Dendritic cell treated with granulocyte-macrophage colony-stimulating factor and Interleukin-4, amounts not matched to agents 40 ng/mL and 50 ng/mL, for 4 days (primary cell): Measurements from ENCODE around the gene NRXN2.

ENCODE experiments used
- H3K27ac Mint-ChIP-seq: one replicate; pipeline ENCODE4 v1.8.0; 2022; ENCODE audit warnings: mild to moderate bottlenecking, mixed read lengths
- H3K27me3 Mint-ChIP-seq: one replicate; pipeline ENCODE4 v1.8.0; 2022; ENCODE audit warnings: mild to moderate bottlenecking, mixed read lengths
- H3K36me3 Mint-ChIP-seq: one replicate; pipeline ENCODE4 v1.8.0; 2022; ENCODE audit warnings: low read depth, mixed read lengths
- H3K4me1 Mint-ChIP-seq: one replicate; pipeline ENCODE4 v1.8.0; 2022; ENCODE audit warnings: low read depth, mixed read lengths
- H3K4me3 Mint-ChIP-seq: one replicate; pipeline ENCODE4 v1.8.0; 2022; ENCODE audit warnings: mild to moderate bottlenecking, moderate library complexity, mixed read lengths
- H3K9me3 Mint-ChIP-seq: one replicate; pipeline ENCODE4 v1.8.0; 2022; ENCODE audit warnings: mixed read lengths
- intact Hi-C: fragments of 100-400 bp; cut with micrococcal nuclease; formaldehyde crosslinking; loops from one replicate; pipeline ENCODE4 v1.15.0; 2022

Gene NRXN2

GRCh38 chr11:64723117-64723906, at the start of gene NRXN2:
Gene NRXN2 (minus strand): TSS chr11:64723197. CDS start chr11:64713699, 9,498 bp downstream.
- no peak within 1 kb of the TSS for H3K27ac Mint-ChIP-seq
- intact Hi-C loops, result loop anchor here (1.0 to 2.0 kb wide), 2 partner anchors 35 to 73 kb away; no protein-coding TSS in a partner anchor

GRCh38 chr11:64772303-64773018, 49.5 kb upstream of the NRXN2 start:
- intact Hi-C loops, result no loop called here
- Mint-ChIP-seq H3K4me3 (peak overlapping the region; percentile 34), H3K4me1 (peaks cover 69% of the 10 kb centered on the region), H3K27me3 (no peaks in the 10 kb centered on the region), H3K9me3 (no peaks in the 10 kb centered on the region), H3K36me3 (peaks cover 100% of the 10 kb centered on the region), H3K27ac (peak overlapping the region; percentile 73)

More at GRCh38 chr11:64723117-64723906, at the start of gene NRXN2:
- Mint-ChIP-seq H3K4me1 (peaks cover 23% of the 10 kb centered on the region), H3K4me3 (peak within 1 kb of the TSS; percentile 71), H3K36me3 (peaks cover 12% of the 10 kb centered on the region), H3K27me3 (peaks cover 43% of the 10 kb centered on the region), H3K9me3 (no peaks in the 10 kb centered on the region)

- Mint-ChIP-seq H3K27ac (peak overlapping the region; percentile 73), H3K4me1 (peaks cover 66% of the 10 kb centered on the region), H3K27me3 (no peaks in the 10 kb centered on the region), H3K4me3 (peak overlapping the region; percentile 34), H3K36me3 (peaks cover 100% of the 10 kb centered on the region), H3K9me3 (no peaks in the 10 kb centered on the region)
- intact Hi-C loops, result no loop called here
Observed at GRCh38 chr11:64771861-64772260, 48.9 kb upstream of the NRXN2 start.

- Mint-ChIP-seq H3K4me1 (peaks cover 71% of the 10 kb centered on the region), H3K36me3 (peaks cover 100% of the 10 kb centered on the region), H3K9me3 (no peaks in the 10 kb centered on the region), H3K4me3 (no peak overlapping the region), H3K27me3 (no peaks in the 10 kb centered on the region), H3K27ac (no peak overlapping the region)
- intact Hi-C loops, result no loop called here
Observed at GRCh38 chr11:64770120-64770519, 47.1 kb upstream of the NRXN2 start.

GRCh38 chr11:64769283-64769682, 46.3 kb upstream of the NRXN2 start:
- intact Hi-C loops, result no loop called here
- H3K36me3 Mint-ChIP-seq, result peaks cover 100% of the 10 kb centered on the region
- H3K27me3 Mint-ChIP-seq, result no peaks in the 10 kb centered on the region
- no peak overlapping the region for H3K27ac Mint-ChIP-seq
- H3K4me1 Mint-ChIP-seq, result peaks cover 74% of the 10 kb centered on the region
- H3K9me3 Mint-ChIP-seq, result no peaks in the 10 kb centered on the region
- H3K4me3 Mint-ChIP-seq, result no peak overlapping the region

- H3K4me3 Mint-ChIP-seq, result no peak overlapping the region
- H3K27ac Mint-ChIP-seq, result no peak overlapping the region
- H3K36me3 Mint-ChIP-seq, result peaks cover 100% of the 10 kb centered on the region
- intact Hi-C loops, result no loop called here
- no peaks in the 10 kb centered on the region for H3K27me3 Mint-ChIP-seq
- H3K9me3 Mint-ChIP-seq, result no peaks in the 10 kb centered on the region
- peaks cover 74% of the 10 kb centered on the region for H3K4me1 Mint-ChIP-seq
Observed at GRCh38 chr11:64768300-64768694, 45.3 kb upstream of the NRXN2 start.

- Mint-ChIP-seq H3K4me3 (no peak overlapping the region), H3K27me3 (no peaks in the 10 kb centered on the region), H3K27ac (no peak overlapping the region), H3K36me3 (peaks cover 100% of the 10 kb centered on the region), H3K9me3 (no peaks in the 10 kb centered on the region), H3K4me1 (peaks cover 74% of the 10 kb centered on the region)
- intact Hi-C loops, result no loop called here
Observed at GRCh38 chr11:64767344-64768299, 44.6 kb upstream of the NRXN2 start.

- intact Hi-C loops, result no loop called here
- Mint-ChIP-seq H3K36me3 (peaks cover 100% of the 10 kb centered on the region), H3K9me3 (no peaks in the 10 kb centered on the region), H3K4me1 (peaks cover 74% of the 10 kb centered on the region), H3K27ac (peak overlapping the region; percentile 42), H3K4me3 (no peak overlapping the region), H3K27me3 (no peaks in the 10 kb centered on the region)
Observed at GRCh38 chr11:64766881-64767280, 43.9 kb upstream of the NRXN2 start.

GRCh38 chr11:64765851-64766665, 43.1 kb upstream of the NRXN2 start:
- H3K27ac Mint-ChIP-seq, result peak overlapping the region; percentile 42
- H3K4me1 Mint-ChIP-seq, result peaks cover 70% of the 10 kb centered on the region
- no peaks in the 10 kb centered on the region for H3K9me3 Mint-ChIP-seq
- H3K27me3 Mint-ChIP-seq, result no peaks in the 10 kb centered on the region
- intact Hi-C loops, result no loop called here
- peaks cover 100% of the 10 kb centered on the region for H3K36me3 Mint-ChIP-seq
- no peak overlapping the region for H3K4me3 Mint-ChIP-seq

- H3K36me3 Mint-ChIP-seq, result peaks cover 98% of the 10 kb centered on the region
- H3K9me3 Mint-ChIP-seq, result no peaks in the 10 kb centered on the region
- intact Hi-C loops, result no loop called here
- no peak overlapping the region for H3K27ac Mint-ChIP-seq
- H3K4me3 Mint-ChIP-seq, result no peak overlapping the region
- peaks cover 70% of the 10 kb centered on the region for H3K4me1 Mint-ChIP-seq
- H3K27me3 Mint-ChIP-seq, result no peaks in the 10 kb centered on the region
Observed at GRCh38 chr11:64765291-64765850, 42.4 kb upstream of the NRXN2 start.

- H3K27me3 Mint-ChIP-seq, result no peaks in the 10 kb centered on the region
- peak overlapping the region; percentile 20 for H3K4me3 Mint-ChIP-seq
- peaks cover 98% of the 10 kb centered on the region for H3K36me3 Mint-ChIP-seq
- intact Hi-C loops, result no loop called here
- no peaks in the 10 kb centered on the region for H3K9me3 Mint-ChIP-seq
- peak overlapping the region; percentile 69 for H3K27ac Mint-ChIP-seq
- peaks cover 70% of the 10 kb centered on the region for H3K4me1 Mint-ChIP-seq
Observed at GRCh38 chr11:64764753-64765152, 41.8 kb upstream of the NRXN2 start.

- Mint-ChIP-seq H3K27me3 (no peaks in the 10 kb centered on the region), H3K4me3 (no peak overlapping the region), H3K9me3 (no peaks in the 10 kb centered on the region), H3K4me1 (peaks cover 65% of the 10 kb centered on the region), H3K36me3 (peaks cover 98% of the 10 kb centered on the region), H3K27ac (peak overlapping the region; percentile 69)
- intact Hi-C loops, result no loop called here
Observed at GRCh38 chr11:64764040-64764611, 41.1 kb upstream of the NRXN2 start.
